HG03457 (cell line): ENCODE measurements around the gene ELFN1.

Source experiments
- ATAC-seq: cut with Tn5 transposase; IDR thresholded peaks from one replicate; pipeline ENCODE4 v1.9.1; 2021; ENCODE audit warnings: moderate number of reproducible peaks; ENCODE audit not compliant: unreplicated experiment

Gene ELFN1

DNA sequence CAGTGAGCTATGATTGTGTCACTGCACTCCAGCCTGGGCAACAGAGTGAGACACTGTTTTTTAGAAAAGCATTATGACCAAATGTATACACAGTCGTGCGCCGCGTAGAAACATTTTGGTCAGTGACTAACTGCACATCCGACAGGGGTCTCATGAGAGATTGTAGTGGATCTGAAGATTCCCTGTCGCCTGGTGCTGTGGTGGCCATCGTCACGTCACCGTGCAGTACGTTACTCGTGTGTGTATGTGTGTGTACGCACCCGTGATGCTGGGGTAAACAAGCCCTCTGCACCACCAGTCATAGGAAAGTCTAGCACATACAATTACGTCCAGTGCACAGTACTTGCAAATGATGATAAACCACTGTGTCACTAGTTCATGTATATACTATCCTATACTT is 109.4 kb downstream of the ELFN1 start:
- ATAC-seq, result no peak

DNA sequence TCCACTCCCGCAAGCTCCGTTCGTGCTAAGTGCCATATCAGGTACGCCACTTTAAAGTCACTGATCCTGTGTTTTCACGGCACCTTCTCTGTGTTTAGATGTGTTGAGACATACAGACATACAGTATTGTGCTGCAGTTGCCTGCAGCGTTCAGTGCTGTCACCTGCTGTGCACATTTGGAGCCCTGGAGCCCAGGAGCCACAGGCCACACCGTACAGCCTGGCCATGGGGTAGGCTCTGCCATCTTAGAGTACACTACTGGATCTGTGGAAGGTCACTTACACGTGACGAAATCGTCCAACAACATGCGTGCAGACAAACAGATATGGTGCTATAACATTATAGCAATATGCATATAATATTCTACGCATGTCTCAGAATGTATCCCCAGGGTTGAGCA is 111.3 kb downstream of the ELFN1 start:
- ATAC-seq, result no peak

DNA sequence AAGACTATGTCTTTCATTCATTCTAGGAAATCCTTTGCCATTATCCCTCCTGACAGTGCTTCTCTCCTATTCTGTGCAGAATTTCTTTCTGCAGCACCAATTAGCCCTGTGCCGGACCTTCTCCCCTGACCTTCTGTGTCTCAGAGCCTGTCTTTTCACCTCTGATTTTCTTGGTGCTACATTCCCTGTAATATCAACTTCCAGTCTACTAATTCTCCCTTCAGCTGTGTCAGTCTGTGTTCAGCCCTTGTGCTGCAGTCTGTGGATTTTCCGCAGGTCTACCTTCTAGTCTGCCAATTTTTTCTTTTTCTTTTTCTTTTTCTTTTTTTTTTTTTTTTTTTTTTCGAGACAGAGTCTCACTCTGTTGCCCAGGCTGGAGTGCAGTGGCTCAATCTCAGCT is 115.8 kb downstream of the ELFN1 start:
- no peak for ATAC-seq

DNA sequence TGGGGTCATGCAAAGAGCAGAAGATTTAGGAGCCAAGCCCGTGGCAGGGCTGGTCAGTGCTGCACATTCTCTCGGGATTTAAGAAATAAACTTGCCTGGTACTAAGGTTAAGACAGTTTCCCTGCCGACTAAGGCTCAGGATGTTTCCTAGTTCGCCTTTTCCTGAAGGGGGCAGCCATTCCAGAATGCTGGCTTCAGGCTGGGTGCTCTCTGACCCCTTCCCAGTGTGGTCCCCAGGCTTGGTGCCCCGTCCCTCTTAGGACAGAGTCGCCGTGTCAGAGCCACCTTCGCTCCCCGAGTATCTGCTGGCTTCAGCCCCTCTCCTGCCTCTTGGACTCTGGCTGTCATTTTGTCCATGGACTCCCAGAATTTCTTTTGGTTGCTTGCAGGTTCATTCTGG is 117.2 kb downstream of the ELFN1 start:
- no peak for ATAC-seq

DNA sequence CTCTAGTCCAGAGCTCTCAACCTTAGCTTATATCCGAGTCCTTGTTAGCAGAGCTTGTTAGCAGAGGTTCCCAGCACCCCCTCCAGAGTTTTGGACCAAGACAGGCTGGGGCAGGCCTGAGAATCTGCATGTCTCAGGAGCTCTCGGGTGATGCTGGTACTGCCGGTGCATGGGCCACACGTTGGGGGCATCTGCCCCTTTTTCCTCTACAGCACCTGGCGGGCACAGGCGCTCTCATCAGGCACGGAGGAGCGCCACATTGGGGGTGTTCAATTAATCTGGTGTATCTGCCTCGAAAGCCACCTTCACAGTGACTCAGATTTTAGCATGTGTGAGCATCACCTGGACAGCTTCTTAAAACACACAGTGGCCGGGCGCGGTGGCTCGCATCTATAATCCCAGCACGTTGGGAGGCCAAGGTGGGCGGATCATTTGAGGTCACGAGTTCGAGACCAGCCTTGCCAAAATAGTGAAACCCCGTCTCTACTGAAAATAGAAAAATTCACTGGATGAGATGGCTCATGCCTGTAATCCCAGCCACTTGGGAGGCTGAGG is 117.7 kb downstream of the ELFN1 start:
- no peak for ATAC-seq

DNA sequence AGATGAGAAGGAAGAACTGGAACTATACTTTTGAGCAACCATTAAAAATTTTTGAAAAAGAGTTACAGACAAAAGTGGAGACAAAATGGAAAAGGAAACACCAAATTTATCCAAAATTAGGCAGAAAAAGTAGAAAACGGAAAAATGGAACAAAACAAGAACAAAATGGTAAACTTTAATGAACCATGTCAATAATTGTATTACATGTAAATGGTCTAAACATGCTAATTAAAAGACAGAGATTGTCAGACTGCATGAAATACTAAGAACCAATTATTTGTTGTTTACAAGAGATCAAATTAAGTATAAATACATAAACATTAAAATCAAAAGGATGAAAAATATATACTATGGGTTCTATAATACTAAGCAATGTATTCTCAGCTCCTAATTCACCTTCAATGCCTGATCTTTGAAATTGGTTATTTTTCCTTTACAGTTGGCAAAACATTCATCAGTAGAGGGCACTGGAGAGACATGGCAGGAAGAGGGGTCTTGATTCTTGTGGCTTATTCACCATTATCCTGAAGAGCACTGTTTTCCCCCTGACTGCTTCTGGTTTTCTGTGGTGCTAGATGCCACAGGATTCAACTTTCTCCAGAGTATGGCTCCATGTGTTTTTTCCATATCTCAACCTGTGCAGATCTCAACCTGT is 124.9 kb downstream of the ELFN1 start:
- no peak for ATAC-seq
